Measurements from ENCODE around the gene SLC6A18. TPM values are rescaled to one million over a fixed set of nuclear protein-coding genes. Genes with fewer than 3 reads are reported as not detected.
"Not testable (repeated sequence)": the region's sequence is repeated elsewhere in the genome, so short reads cannot be mapped to it uniquely, and the experiment has no call there.

SLC6A18 gene
- total RNA-seq, 1 donor from 2014 or later, result not detected

DNA sequence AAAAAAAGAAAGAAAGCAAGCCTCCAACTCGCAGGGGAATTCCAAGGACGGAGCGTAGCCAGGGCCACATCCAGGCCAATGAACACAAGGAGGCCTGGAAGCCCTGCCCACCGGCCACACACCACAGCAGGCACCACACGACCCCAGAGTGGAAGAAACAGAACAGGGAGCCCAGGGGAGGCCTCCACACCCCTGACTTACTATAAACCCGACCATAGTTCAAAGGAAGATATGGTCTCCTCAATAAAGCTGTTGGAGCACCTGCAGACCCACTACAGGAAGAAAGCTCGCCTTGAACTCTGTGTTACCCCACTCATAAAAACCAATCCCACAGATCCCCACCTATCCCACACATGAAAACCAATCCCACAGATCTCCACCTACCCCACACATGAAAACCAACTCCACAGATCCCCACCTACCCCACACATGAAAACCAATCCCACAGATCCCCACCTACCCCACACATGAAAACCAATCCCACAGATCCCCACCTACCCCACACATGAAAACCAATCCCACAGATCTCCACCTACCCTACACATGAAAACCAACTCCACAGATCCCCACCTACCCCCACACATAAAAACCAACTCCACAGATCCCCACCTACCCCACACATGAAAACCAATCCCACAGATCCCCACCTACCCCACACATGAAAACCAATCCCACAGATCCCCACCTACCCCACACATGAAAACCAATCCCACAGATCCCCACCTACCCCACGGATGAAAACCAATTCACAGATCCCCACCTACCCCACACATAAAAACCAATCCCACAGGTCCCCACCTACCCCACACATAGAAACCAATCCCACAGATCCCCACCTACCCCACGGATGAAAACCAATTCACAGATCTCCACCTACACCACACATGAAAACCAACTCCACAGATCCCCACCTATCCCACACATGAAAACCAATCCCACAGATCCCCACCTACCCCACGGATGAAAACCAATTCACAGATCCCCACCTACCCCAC lies 50.5 kb downstream of the SLC6A18 start:
- not testable (repeated sequence) for DNase-seq (ENCODE audit: low spot score)

DNA sequence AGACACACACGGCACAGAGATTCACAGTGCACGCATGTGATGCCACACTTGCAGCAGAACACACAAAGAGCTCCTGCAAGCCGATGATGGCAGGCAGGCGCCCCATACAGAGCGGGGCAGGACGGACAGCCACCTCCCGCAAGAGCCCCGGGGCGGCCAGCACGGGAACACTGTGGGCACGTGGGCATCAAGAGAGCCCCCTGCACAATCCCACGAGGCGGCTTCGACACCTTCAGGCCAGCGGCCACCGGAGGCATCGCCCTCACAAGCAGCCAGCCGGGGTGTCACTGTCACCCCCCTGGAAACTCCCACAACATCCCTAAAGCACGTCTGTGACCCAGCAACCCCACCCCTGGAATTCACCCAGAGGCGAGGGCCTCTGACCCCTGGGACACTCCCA lies 51.7 kb downstream of the SLC6A18 start:
- no peak for DNase-seq (ENCODE audit: low spot score)

DNA sequence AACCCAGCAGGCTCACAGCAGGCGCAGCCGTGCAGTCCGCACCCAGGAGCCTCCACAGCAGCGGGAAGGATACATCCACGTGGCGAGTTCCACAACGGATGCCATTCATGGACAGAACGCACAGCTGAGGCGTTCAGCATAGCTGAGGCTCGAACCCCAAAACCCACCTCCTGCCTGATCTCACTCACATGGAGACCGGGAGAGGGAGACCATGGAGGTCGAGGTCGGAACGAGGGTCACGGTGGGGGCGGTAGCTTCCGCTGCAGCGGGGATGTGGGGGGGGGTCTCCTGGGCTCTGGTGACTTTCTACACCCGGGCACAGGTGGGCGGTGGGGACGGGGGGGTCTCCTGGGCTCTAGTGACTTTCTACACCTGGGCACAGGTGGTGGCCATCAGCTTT lies 52.1 kb downstream of the SLC6A18 start:
- DNase-seq (ENCODE audit: low spot score), result no peak

DNA sequence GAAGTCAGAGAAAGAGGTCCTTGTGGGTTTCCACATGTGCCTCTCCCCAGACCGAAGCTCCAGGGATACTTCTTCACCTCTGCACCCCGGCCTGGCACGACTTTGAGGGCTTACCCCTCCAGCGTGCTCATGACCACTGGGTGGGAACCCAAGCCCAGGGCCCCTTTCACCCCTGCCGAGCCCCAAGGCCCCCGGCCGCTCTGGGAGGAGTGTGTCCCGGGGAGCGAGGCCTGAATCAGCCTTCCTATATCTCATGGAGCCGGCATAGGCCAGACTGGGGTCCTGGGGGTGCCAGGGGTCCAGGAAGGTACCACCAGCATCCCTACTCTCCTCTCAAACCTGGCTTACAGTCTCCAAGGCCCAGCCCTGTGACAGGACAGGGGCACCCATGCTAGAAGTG lies 52.6 kb downstream of the SLC6A18 start:
- DNase-seq (ENCODE audit: low spot score), result no peak

DNA sequence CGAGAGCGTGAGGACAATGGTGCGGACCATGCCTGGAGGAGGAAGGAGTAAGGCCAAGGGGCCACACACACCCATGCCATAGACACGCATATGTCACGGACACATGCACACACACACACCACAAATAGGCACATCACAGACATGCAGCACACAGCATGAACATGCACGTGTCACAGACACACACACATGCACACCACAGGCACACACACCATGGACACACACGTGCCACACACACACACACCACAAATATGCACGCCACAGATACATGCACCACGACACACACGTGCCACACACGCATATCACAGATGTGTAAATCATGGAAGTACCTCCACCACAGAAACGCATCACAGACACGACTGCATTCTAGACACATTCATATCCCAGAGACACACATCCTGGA lies 53.0 kb downstream of the SLC6A18 start:
- DNase-seq (ENCODE audit: low spot score), result no peak

DNA sequence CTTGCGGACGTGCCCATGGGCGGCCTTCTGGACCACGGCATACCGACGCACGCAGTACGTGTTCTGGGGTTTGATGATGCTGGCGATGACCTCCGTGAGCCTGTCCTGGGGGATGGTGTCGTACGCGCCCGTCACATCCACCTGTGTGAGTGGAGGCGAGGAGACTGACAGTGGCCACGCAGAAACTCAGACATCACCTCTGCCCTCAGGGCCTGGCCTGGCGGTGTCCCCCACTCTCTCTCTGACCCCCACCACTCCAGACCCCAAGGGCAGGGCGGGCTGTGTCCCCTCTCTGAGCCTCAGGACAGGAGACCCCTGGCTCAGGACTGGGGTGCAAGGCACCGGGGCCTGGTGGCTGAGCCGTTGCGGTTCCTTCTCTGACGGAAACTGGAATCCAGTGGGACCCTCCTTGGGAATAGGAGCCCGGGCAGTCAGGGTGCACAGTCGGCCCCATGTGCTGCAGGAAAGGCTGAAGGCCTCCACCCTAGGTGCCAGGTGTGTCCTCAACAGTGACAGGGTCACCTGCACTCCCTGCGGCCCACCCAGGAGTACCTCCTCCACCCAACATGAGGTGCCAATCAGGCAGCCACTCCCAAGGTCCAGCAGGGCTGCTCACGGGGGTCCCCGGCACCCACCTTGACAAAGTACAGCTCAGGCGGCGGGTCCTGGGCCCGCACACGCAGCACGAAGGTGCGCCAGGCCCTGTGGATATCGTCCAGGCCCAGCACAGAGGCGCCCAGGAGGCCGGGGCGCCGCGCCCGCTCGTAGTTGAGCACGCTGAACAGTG lies 53.7 kb downstream of the SLC6A18 start:
- no peak for DNase-seq (ENCODE audit: low spot score)

DNA sequence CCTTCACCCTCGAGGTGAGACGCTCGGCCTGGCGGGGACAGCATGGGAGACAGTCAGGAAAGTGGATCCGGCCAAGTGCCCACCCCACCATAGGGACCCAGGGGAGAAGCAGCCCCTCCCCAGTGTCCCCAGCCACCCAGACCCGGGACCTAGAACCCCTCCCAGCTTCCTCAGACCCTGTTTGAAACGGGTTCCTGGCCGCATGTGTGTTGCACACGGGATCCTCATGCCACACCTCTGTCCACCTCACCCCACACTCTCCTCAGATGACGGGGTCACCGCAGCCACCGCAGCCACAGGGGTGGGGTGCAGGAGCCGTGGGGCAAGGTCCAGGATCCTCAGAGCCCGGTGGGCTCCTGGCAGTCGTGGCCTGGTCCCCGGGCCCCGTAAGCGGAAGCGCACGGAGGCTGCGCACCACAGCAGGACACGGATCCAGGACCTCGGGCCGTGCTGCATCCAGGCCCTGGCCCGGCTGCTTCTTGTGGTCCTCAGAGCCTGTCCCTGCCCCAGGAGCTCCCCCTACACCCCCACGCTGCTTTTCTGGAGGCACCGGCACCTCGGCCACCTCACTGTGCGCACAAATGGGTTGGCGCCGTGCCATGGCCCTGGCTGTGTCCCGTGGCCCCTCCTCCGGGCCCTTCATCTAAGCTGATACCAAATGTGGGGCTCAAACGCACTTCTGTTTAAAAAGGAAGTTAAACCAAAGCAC lies 54.4 kb downstream of the SLC6A18 start:
- DNase-seq (ENCODE audit: low spot score), result no peak

DNA sequence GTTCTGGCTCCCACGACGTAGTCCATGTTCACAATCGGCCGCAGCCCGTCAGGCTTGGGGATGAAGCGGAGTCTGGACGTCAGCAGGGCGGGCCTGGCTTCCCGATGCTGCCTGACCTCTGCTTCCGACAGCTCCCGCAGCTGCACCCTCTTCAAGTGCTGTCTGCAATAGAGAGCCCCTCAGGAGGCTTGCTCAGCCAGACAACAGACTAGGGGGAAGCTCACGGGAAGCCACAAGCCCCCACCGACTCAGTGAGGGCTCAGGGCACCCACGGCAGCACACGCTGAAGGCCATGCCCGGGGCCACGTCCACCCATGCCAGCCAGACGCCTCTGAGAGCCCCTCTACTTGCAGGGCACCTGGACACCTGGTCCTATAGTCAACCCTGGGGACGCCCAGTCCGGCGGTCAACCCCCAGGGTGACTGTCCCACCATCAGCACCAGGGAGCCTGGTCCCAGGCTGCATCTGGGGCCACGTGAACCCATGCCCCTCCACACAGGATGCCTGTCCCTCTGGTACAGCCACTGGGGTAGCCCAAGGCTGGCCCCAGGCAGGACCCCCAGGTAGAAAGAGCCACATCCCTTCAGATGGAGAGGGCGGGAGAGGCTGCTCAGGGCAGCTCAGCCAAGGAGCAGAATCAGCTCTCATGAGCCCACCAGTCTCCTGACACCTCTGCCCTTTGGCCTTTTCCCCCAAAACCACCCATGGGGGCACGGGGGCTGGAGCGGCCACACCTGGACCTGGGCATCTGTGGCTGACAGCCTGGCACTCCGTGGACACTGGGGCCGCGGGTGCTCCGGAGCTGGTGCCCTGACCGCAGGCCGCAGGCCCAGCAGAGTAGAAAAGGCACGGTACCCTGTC lies 55.2 kb downstream of the SLC6A18 start:
- no peak for DNase-seq (ENCODE audit: low spot score)

DNA sequence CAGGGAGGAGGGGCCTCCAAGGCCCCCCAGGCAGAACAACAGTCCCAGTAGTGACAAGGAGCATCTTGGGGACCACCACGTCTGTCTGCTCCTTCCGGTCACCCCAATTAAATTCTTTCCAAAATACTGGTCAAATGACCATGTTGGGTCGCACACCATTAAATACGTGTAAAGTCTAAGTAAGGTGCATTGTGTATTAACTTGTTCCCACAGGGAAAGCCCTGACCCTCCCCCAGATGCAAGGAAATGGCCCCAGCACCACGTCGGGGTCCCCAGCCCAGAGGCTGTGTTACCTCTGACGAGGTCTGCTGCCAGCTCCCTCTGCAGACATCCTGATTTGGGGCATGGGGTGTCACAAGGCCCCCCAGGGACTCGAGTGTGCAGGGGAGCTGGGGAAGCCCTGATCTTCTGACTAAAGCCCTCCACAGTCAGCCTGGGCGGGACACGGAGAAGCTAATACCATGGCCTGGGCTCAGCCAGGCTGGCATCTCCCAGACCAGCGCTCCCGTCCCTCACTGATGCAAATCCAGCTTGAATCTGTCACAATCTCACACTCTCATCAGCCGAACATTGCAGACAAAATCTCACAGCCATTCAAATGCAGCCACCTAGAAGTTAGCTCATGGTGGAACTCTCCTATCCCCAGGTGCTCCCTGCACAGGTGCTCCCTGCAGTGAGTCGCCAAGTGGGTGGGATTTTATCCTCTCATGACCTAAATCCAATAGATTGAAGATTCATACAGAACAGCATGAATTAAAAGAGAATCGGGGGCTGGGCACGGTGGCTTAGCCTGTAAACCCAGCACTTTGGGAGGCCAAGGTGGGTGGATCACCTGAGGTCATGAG lies 56.1 kb downstream of the SLC6A18 start:
- DNase-seq (ENCODE audit: low spot score), result no peak

DNA sequence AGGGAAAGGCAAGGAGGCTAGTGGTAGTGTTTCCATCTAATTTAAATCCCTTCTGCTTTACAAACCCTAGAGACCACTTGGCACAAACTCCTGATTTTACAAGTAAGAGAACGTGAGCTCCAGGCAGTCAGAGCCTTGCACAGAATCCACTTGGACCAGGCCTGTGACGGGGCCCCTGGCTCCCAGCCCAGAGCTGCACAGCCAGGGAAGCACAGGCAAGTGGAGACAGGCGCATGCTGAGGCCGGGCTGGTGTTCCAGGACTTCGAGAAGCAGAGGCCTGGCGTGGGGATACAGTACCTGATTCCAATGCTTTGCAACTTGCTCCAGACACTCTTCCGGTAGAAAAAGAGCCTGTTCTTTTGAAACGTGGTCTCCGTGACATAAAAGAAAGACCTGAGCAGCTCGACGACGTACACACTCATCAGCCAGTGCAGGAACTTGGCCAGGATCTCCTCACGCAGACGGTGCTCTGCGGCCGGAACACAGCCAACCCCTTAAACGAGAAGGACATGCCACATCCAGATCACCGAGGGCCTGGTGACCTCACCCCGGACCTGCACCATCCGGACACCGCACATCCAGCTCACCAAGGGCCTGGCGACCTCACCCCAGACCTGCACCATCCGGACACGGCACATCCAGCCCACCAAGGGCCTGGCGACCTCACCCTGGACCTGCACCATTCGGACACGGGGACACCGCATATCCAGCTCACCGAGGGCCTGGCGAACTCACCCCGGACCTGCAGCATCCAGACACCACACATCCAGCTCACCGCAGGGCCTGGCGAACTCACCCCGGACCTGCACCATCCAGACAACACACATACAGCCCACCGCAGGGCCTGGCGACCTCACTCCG lies 57.2 kb downstream of the SLC6A18 start:
- DNase-seq (ENCODE audit: low spot score), result no peak

DNA sequence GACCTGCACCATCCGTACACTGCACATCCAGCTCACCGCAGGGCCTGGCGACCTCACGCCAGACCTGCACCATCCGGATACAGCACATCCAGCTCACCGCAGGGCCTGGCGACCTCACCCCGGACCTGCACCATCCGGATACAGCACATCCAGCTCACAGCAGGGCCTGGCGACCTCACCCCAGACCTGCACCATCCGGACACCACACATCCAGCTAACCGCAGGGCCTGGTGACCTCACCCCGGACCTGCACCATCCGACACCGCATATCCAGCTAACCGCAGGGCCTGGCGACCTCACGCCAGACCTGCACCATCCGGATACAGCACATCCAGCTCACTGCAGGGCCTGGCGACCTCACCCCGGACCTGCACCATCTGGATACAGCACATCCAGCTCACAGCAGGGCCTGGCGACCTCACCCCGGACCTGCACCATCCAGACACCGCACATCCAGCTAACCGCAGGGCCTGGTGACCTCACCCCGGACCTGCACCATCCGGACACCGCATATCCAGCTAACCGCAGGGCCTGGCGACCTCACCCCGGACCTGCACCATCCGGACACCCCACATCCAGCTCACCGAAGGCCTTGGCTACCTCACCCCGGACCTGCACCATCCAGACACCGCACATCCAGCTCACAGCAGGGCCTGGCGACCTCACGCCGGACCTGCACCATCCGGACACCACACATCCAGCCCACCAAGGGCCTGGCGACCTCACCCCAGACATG lies 58.0 kb downstream of the SLC6A18 start:
- not testable (repeated sequence) for DNase-seq (ENCODE audit: low spot score)

DNA sequence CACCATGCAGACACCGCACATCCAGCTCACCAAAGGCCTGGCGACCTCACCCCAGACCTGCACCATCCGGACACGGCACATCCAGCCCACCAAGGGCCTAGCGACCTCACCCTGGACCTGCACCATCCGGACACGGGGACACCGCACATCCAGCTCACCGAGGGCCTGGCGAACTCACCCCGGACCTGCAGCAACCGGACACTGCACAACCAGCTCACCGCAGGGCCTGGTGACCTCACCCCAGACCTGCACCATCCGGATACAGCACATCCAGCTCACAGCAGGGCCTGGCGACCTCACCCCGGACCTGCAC lies 58.5 kb downstream of the SLC6A18 start:
- DNase-seq (ENCODE audit: low spot score), result not testable (repeated sequence)

DNA sequence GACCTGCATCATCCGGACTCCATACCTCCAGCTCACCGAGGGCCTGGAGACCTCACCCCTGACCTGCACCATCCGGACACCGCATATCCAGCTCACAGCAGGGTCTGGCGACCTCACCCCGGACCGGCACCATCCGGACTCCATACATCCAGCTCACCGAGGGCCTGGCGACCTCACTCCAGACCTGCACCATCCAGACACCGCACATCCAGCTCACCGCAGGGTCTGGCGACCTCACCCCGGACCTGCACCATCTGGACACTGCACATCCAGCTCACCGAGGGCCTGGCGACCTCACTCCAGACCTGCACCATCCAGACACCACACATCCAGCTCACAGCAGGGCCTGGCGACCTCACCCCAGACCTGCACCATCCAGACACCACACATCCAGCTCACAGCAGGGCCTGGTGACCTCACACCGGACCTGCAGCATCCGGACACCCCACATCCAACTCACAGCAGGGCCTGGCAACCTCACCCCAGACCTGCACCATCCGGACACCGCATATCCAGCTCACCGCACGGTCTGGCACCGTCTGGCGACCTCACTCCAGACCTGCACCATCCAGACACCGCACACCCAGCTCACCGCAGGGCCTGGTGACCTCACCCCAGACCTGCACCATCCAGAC lies 59.3 kb downstream of the SLC6A18 start:
- not testable (repeated sequence) for DNase-seq (ENCODE audit: low spot score)

DNA sequence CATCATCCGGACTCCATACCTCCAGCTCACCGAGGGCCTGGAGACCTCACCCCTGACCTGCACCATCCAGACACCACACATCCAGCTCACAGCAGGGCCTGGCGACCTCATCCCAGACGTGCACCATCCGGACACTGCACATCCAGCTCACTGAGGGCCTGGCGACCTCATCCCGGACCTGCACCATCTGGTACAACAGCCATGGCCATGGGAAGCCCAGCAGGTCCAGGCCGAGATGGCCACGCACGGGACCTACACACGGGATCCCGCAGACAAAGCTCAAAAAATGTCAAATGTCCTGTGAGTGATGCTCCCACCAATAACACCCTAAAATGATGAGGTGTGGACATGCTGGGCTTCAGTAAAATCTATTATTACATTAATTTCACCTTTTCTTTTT lies 60.0 kb downstream of the SLC6A18 start:
- no peak for DNase-seq (ENCODE audit: low spot score)

DNA sequence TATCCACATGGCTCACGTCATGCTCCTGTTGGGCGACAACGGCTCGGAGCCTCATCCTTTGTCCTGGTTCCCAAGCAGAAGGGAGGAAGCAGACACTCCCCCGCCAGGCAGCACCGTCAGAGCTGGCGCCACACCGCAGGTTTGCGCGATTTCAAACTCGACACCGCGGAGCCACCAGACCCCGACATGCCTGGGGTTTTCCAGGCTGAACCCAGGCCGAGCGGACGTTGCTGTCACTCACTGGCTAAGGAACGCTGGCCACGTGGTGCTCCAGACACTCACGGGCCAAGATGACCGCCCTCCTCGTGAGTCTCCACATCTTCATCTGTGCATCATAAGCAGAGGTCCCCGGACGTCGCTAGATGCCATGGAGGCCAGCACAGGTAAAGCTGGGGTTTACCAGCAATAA lies 60.7 kb downstream of the SLC6A18 start:
- no peak for DNase-seq (ENCODE audit: low spot score)

DNA sequence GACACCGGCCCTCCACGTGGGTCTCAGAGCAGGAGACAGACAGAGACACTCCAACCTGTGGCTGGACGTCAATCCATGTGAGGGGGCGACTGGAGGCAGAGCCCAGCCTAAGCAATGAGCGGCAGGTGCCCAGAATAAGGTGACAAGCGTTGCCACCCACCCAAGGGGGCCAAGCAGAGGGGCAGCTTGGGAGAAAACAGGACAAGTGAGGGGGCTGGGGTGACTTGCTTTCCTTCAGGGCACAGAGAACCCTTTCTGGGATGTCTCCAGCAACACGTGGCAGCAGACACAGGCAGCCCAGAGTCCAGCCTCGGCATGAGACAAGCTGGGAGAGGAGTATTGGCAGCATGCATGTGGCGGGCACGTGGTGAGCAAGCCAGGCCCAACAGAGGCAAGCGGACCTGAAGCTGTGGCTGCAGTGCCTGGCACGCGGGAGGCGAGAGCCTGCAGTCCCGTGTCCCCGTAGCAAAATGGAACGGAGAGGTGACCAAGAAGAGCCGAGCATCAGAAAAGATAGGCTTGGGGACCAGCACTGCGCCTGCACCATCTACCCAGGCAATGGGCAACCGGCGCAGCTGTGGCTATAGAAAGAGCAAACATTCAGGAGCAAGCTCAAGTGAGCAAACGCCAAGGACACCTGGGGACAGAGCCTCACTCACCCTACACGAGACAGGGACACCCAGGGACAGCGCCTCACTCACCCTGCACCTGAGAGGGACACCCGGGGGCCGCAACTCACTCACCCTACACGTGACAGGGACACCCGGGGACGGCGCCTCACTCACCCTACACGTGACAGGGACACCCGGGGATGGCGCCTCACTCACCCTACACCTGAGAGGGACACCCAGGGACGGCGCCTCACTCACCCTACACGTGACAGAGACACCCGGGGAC lies 63.5 kb downstream of the SLC6A18 start:
- DNase-seq (ENCODE audit: low spot score), result no peak

DNA sequence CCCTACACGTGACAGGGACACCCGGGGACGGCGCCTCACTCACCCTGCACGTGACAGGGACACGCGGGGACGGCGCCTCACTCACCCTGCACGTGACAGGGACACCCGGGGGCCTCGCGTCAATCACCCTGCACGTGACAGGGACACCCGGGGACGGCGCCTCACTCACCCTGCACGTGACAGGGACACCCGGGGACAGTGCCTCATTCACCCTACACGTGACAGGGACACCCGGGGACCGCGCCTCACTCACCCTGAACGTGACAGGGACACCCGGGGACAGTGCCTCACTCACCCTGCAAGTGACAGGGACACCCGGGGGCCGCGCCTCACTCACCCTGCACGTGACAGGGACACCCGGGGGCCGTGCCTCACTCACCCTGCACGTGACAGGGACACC lies 64.4 kb downstream of the SLC6A18 start:
- DNase-seq (ENCODE audit: low spot score), result not testable (repeated sequence)

Data from mucosa of gallbladder (tissue), 1 donor.